Neural crest cell (in vitro differentiated cells): ENCODE data around the gene FCHO1. TPM values are rescaled to one million over a fixed set of nuclear protein-coding genes. Genes with fewer than 3 reads are reported as not detected.

Source experiments
- DNase-seq: peaks from one replicate; pipeline ENCODE4 v3.0.0; 2021; ENCODE audit warnings: low read depth, mixed read lengths, low spot score
- H3K27ac Mint-ChIP-seq: one replicate; pipeline ENCODE4 v1.8.0; 2021; ENCODE audit warnings: mild to moderate bottlenecking, mixed read lengths; ENCODE audit not compliant: unreplicated experiment
- H3K27me3 Mint-ChIP-seq: 2 replicates; pipeline ENCODE4 v1.8.0; 2021; ENCODE audit warnings: low read depth, mild to moderate bottlenecking, mixed read lengths
- H3K36me3 Mint-ChIP-seq: 2 replicates; pipeline ENCODE4 v1.8.0; 2021; ENCODE audit warnings: low read depth, mild to moderate bottlenecking, mixed read lengths
- H3K4me1 Mint-ChIP-seq: 2 replicates; pipeline ENCODE4 v1.8.0; 2021; ENCODE audit warnings: mixed read lengths
- H3K4me3 Mint-ChIP-seq: one replicate; pipeline ENCODE4 v1.8.0; 2021; ENCODE audit warnings: mild to moderate bottlenecking, mixed read lengths
- H3K9me3 Mint-ChIP-seq: 2 replicates; pipeline ENCODE4 v1.8.0; 2021; ENCODE audit warnings: mixed read lengths
- total RNA-seq: library from RNA; stranded (reverse); gene quantifications from 2 replicates; pipeline ENCODE4 v1.2.1, GENCODE V29; 2021
- TF ChIP-seq, protein P1 (sequence below): fragments of 200-600 bp; sonication (generic); conservative IDR thresholded peaks from 2 replicates; pipeline ENCODE4 v1.5.0; 2021; ENCODE audit warnings: antibody characterized with exemption, mild to moderate bottlenecking

Gene FCHO1
- total RNA-seq, 1 donor from 2014 or later = 12.2 TPM

DNA sequence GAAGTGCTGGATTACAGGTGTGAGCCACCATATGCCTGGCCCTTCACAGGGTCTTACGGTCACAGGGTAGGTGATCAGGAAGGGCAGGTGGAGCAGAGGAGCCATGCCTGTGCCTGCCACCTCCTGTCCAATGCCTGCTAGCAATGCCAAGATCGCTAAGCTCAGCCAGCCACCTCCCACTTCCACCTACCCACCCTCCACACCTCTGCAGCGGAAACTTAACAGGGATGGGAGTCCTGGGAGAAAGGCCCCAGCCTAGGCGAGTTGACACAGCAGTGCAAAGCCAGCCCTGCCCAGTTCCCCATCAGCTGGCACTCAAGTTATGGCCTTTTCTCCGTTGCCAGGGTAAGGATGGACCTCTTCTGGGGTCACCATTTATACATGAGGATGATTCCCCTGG, 15.9 kb upstream of the FCHO1 start:
- peaks cover 4% of the 10 kb centered on the region for H3K9me3 Mint-ChIP-seq
- no peak for DNase-seq
- H3K27me3 Mint-ChIP-seq = no peaks in the 10 kb centered on the region
- peaks cover 28% of the 10 kb centered on the region for H3K36me3 Mint-ChIP-seq
- peaks cover 14% of the 10 kb centered on the region for H3K4me1 Mint-ChIP-seq
- TF ChIP-seq, protein P1, sequence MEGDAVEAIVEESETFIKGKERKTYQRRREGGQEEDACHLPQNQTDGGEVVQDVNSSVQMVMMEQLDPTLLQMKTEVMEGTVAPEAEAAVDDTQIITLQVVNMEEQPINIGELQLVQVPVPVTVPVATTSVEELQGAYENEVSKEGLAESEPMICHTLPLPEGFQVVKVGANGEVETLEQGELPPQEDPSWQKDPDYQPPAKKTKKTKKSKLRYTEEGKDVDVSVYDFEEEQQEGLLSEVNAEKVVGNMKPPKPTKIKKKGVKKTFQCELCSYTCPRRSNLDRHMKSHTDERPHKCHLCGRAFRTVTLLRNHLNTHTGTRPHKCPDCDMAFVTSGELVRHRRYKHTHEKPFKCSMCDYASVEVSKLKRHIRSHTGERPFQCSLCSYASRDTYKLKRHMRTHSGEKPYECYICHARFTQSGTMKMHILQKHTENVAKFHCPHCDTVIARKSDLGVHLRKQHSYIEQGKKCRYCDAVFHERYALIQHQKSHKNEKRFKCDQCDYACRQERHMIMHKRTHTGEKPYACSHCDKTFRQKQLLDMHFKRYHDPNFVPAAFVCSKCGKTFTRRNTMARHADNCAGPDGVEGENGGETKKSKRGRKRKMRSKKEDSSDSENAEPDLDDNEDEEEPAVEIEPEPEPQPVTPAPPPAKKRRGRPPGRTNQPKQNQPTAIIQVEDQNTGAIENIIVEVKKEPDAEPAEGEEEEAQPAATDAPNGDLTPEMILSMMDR = no peak
- H3K4me3 Mint-ChIP-seq = no peak overlapping the region
- H3K27ac Mint-ChIP-seq = no peak overlapping the region

DNA sequence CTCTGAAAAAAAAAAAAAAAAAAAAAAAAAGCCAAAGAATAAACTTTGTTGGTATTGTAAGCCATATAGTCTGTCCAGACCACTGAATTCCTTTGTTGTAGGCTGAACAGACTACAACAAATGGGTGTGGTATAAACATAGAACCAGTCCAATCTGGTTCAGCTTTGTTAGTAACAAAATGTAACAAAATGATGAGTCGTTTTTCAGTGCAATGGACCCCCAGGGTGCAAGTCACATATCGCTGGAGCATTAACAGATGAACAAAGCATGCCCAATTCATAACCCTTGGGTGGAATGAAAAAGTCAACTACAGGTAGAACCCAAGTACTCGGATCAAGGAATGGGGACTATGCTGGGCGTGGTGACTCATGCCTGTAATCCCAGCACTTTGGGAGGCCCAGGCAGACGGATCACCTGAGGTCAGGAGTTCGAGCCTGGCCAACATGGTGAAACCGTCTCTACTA, 13.6 kb upstream of the FCHO1 start:
- H3K27ac Mint-ChIP-seq = no peak overlapping the region
- H3K36me3 Mint-ChIP-seq = peaks cover 19% of the 10 kb centered on the region
- no peaks in the 10 kb centered on the region for H3K27me3 Mint-ChIP-seq
- TF ChIP-seq, protein P1 = no peak
- peaks cover 6% of the 10 kb centered on the region for H3K9me3 Mint-ChIP-seq
- no peaks in the 10 kb centered on the region for H3K4me1 Mint-ChIP-seq
- no peak for DNase-seq
- H3K4me3 Mint-ChIP-seq = no peak overlapping the region

DNA sequence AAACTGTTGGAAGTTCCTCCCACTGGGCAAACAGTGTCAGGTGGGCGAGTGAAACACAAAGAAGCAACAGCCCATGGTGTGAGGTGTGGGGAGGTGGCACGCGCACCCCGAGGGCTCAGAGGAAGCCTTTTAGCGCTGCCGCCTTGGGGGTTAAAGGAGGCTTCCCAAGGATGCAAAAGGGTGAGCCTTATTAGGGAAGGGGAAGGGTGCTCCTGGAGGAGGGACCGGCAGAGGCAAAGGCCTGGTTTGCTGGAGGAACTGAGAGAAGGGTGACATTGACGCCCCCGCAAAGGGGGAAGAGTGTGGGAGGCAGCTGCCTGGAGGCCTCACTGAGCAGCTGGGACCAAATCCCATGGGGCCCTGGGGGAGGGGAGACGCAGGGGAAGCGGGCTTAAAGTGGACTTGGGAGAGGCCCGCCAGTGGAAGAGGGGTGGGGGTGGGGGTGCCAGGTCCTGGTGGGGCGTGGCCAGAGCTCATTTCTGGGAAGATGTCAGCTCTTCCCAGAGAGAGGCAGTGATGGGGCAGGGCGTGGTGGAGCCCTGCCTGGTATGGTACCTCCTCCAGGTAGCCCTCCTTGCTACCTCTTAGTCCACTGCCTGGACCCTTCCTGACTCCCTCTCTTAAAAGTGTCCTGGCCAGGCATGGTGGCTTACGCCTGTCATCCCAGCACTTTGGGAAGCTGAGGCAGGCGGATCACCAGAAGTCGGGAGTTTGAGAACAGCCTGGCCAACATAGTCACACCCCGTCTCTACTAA, 12.0 kb upstream of the FCHO1 start:
- Mint-ChIP-seq H3K4me3 (peak overlapping the region; percentile 15), H3K36me3 (peaks cover 13% of the 10 kb centered on the region), H3K27ac (no peak overlapping the region), H3K9me3 (peaks cover 6% of the 10 kb centered on the region), H3K27me3 (no peaks in the 10 kb centered on the region), H3K4me1 (no peaks in the 10 kb centered on the region)
- TF ChIP-seq, protein P1 = no peak
- DNase-seq = no peak

DNA sequence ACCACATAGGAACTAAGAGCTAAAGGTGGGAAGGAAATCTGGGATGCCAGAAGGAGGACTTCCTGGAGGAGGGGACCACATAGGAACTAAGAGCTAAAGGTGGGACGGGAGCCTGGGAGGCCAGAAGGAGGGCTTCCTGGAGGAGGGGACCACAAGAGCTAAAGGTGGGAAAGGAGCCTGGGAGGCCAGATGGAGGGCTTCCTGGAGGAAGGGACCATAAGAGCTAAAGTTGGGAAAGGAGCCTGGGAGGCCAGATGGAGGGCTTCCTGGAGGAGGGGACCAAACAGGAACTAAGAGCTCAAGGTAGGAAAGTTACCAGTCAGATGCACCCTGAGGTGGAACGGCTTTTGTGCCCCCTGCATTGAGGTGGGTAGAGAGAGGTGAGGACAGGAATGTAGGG, 9.8 kb upstream of the FCHO1 start:
- Mint-ChIP-seq H3K9me3 (peaks cover 6% of the 10 kb centered on the region), H3K36me3 (peaks cover 8% of the 10 kb centered on the region), H3K4me1 (peaks cover 3% of the 10 kb centered on the region), H3K27me3 (no peaks in the 10 kb centered on the region), H3K4me3 (no peak overlapping the region), H3K27ac (no peak overlapping the region)
- TF ChIP-seq, protein P1 = no peak
- DNase-seq = no peak

DNA sequence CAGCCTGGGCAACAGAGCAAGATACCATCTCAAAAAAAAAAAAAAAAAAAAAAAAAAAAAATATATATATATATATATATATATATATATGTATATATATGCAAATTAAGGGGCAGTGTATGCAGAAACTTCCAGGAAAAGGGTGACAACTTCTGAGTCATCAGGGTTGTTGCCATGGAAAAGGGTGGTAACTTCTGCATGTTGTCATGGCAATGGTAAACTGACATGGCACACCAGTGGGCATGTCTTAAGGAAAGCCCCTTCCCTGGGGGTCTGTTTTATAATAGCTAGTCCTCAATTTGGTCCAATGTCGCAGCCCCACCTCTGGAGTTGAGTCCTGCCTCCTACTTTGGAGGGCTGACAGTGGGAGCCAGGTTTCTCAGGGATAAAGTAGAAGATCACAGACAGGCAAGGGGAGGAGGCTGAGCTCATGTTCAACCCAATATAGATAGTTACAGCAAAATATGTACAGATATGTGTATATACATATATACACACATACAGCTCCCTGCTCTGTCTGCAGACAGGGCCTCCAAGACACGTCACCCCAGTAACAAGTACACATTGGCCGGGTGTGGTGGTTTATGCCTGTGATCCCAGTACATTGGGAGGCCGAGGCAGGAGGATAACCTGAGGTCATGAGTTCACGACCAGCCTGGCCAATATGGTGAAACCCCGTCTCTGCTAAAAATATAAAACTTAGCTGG, 7.2 kb upstream of the FCHO1 start:
- no peak overlapping the region for H3K27ac Mint-ChIP-seq
- TF ChIP-seq, protein P1 = no peak
- H3K9me3 Mint-ChIP-seq = peaks cover 6% of the 10 kb centered on the region
- H3K4me1 Mint-ChIP-seq = peaks cover 10% of the 10 kb centered on the region
- DNase-seq = no peak
- H3K36me3 Mint-ChIP-seq = peaks cover 8% of the 10 kb centered on the region
- H3K27me3 Mint-ChIP-seq = no peaks in the 10 kb centered on the region
- no peak overlapping the region for H3K4me3 Mint-ChIP-seq
